ENCODE measurements around the gene AMIGO1.

AMIGO1 gene

DNA sequence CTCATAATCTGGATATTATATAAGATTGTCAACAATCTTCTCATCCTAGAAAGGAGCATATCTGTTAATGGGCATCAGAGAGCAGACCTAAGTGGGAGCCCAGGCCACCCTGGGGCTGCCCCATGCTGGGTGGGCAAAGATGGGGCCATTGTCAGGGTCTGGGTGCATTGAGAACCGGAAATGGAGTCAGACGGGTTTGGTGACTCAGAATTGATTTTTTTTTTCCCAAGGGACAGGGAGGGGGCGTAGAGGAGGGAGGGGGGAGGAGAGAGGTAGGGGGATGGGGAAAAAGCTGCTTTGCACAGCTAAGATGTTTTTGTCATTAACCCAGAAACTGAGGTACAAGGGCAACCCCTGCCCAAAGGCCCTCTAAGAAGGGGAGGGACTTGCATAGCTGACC, 24.5 kb downstream of the AMIGO1 start:
- 0 out of 2 replicates have a peak, but pooled peaks have one; percentile 44 for TF ChIP-seq ZBTB7A (IDR thresholded peaks at IDR 0.05; ENCODE audit: low read depth)
- TF ChIP-seq, protein P1, sequence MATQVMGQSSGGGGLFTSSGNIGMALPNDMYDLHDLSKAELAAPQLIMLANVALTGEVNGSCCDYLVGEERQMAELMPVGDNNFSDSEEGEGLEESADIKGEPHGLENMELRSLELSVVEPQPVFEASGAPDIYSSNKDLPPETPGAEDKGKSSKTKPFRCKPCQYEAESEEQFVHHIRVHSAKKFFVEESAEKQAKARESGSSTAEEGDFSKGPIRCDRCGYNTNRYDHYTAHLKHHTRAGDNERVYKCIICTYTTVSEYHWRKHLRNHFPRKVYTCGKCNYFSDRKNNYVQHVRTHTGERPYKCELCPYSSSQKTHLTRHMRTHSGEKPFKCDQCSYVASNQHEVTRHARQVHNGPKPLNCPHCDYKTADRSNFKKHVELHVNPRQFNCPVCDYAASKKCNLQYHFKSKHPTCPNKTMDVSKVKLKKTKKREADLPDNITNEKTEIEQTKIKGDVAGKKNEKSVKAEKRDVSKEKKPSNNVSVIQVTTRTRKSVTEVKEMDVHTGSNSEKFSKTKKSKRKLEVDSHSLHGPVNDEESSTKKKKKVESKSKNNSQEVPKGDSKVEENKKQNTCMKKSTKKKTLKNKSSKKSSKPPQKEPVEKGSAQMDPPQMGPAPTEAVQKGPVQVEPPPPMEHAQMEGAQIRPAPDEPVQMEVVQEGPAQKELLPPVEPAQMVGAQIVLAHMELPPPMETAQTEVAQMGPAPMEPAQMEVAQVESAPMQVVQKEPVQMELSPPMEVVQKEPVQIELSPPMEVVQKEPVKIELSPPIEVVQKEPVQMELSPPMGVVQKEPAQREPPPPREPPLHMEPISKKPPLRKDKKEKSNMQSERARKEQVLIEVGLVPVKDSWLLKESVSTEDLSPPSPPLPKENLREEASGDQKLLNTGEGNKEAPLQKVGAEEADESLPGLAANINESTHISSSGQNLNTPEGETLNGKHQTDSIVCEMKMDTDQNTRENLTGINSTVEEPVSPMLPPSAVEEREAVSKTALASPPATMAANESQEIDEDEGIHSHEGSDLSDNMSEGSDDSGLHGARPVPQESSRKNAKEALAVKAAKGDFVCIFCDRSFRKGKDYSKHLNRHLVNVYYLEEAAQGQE (IDR thresholded peaks at IDR 0.05; ENCODE audit: low read depth), result no peak

DNA sequence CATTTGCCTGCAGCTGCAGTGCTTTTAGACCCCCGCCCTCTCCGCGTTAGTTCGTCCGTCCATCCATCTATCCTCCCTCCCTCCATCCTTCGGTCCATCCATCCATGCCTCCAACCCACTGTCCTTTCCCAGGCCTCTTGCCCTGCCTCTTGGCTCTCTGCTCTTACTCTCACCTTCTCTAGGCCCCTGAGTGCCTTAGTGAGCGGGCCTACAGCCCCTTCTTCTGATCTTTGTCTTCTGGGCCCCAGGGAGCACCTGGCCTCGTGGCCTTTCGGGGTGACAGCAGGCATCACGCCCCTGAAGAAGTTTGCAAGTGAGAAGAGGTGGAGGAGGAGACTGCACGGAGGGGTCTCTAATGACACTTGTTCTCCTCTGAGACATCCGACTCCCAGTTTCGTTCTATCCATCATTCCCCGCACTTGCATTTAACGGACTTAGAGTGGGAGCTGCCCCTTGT, 25.0 kb downstream of the AMIGO1 start:
- TF ChIP-seq CREB1 (IDR thresholded peaks at IDR 0.05; ENCODE audit: low read depth) (no peak), FOXM1 (IDR thresholded peaks at IDR 0.05; ENCODE audit: borderline replicate concordance, low read depth) (no peak), ZBTB7A (IDR thresholded peaks at IDR 0.05; ENCODE audit: low read depth) (no peak), EGR1 (IDR thresholded peaks at IDR 0.05) (no peak), RAD21 (IDR thresholded peaks at IDR 0.05; ENCODE audit: low read depth) (no peak), TAF1 (IDR thresholded peaks at IDR 0.05; ENCODE audit: low read depth) (no peak), NFIC (IDR thresholded peaks at IDR 0.05) (no peak)
- TF ChIP-seq, protein P1 (IDR thresholded peaks at IDR 0.05; ENCODE audit: low read depth), result no peak
- TF ChIP-seq, protein P2, sequence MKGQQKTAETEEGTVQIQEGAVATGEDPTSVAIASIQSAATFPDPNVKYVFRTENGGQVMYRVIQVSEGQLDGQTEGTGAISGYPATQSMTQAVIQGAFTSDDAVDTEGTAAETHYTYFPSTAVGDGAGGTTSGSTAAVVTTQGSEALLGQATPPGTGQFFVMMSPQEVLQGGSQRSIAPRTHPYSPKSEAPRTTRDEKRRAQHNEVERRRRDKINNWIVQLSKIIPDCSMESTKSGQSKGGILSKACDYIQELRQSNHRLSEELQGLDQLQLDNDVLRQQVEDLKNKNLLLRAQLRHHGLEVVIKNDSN (IDR thresholded peaks at IDR 0.05), result no peak

DNA sequence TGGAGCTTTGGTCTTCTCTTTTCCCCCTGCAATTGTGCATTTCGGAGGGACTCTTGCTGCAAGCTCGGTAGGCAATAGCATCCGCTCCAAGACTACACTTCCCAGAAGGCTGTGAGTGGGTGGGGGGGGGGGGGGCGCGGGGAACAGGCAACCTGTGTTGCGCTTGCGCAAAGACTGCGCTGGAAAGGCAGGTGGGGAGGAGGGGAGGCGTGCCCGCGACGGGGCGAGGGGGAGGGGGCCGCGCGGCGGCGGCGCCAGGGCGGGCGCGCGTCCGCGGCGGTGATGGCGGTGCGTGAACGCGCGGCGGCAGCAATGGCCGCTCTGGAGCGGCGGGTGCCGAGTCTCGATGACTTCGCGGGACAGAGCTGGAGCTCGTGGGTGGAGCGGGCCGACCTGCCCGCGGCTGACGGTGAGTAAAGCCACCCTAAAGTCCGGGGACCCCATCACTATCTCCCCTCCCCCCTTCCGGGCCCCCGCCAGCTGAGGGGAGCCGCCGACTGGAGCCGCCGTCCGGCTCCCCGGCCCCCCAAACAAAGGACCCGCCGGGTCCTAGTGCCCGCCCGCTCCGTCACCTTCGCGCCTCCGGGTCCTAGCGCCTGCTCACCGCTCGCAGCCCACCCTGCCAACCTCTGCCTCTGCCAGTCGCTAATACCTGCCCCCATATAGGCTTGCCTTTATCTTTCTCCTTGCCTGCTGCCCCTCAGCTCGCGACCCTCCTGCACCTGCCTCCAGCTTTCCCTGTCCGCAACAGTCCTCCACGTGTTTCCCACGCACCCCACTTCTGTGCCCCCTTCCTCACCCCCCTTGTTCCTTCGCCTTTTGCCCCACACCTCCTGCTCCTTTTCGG, 25.6 kb downstream of the AMIGO1 start, which contains the start of gene ATXN7L2:
Gene ATXN7L2, plus strand, starts transcription at position 234 of the 847 bp plus-strand sequence. Its CDS starts 49 bp downstream, at position 283.
- peak; percentile 97 for TF ChIP-seq ZBTB7A (IDR thresholded peaks at IDR 0.05; ENCODE audit: low read depth)
- peak; percentile 97 for TF ChIP-seq TAF1 (IDR thresholded peaks at IDR 0.05; ENCODE audit: low read depth)
- TF ChIP-seq, protein P3, sequence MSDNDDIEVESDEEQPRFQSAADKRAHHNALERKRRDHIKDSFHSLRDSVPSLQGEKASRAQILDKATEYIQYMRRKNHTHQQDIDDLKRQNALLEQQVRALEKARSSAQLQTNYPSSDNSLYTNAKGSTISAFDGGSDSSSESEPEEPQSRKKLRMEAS (IDR thresholded peaks at IDR 0.05), result peak; percentile 82
- TF ChIP-seq NFIC (IDR thresholded peaks at IDR 0.05), result no peak
- peak; percentile 1; the same call in 1 of the 2 replicates for TF ChIP-seq EP300 (IDR thresholded peaks at IDR 0.05; ENCODE audit: borderline replicate concordance)
- peak; percentile 95 for TF ChIP-seq YY1 (IDR thresholded peaks at IDR 0.05; ENCODE audit: low read depth)

DNA sequence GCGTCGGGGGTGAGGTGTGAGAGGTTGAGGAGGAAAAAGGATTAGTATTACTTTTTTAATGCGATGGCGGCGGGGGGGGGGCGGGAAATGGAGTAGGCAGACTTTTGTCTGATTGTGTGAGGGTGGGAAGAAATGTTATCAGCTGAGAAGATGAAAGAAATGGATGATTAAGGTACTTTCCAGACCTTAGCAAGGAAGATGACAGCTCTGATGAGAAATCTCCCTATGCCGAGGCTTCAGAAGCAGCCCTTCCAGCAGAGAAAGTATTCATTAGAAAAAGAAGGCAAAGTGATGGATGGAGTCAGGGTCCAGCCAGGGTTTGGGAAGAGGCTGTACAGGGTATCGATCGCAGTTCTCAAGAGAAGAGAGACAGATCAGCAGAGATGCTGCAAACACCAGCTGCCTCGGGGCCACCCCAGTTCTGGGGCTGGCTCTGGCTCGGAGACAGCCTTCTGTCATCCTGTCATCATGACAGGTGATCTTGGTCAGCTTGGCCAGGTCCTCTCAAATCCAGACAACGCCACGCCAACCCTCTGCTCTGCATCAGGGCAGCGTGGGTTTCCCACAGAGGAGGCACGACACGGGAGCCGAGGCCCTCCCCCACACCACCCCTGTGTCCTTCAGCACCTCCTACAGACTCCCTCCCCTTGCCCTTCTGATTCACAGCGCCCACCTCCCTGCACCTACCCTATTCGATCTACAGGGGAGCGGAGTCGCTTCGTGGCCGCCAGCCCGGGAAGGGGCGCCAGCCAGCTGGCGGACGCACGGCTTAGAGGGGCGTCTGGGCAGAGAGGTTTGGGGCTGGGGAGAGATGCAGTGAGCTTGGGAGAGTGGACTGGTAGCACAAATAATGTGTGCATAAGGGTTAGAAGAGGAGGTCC, 26.5 kb downstream of the AMIGO1 start:
- TF ChIP-seq EGR1 (IDR thresholded peaks at IDR 0.05) (no peak), TAF1 (IDR thresholded peaks at IDR 0.05; ENCODE audit: low read depth) (no peak), CEBPB (IDR thresholded peaks at IDR 0.05) (no peak), RAD21 (IDR thresholded peaks at IDR 0.05; ENCODE audit: low read depth) (no peak), CREB1 (IDR thresholded peaks at IDR 0.05; ENCODE audit: low read depth) (no peak), YY1 (IDR thresholded peaks at IDR 0.05; ENCODE audit: low read depth) (no peak), TEAD4 (IDR thresholded peaks at IDR 0.05) (no peak), ZBTB7A (IDR thresholded peaks at IDR 0.05; ENCODE audit: low read depth) (no peak), NFIC (IDR thresholded peaks at IDR 0.05) (no peak), EP300 (IDR thresholded peaks at IDR 0.05; ENCODE audit: borderline replicate concordance) (no peak), FOXM1 (IDR thresholded peaks at IDR 0.05; ENCODE audit: borderline replicate concordance, low read depth) (no peak)
- TF ChIP-seq, protein P3 (IDR thresholded peaks at IDR 0.05), result no peak
- TF ChIP-seq, protein P1 (IDR thresholded peaks at IDR 0.05; ENCODE audit: low read depth), result no peak
- TF ChIP-seq, protein P2 (IDR thresholded peaks at IDR 0.05), result no peak

Data from Ishikawa (cell line).